HepG2 (cell line): ENCODE data around the gene ARSB. TPM values are rescaled to one million over a fixed set of nuclear protein-coding genes. Genes with fewer than 3 reads are reported as not detected.
A peak's percentile ranks its signal among the peaks of the same experiment; 100 is the strongest.

Experiments used
- BRD4 ChIP-seq: sonication (generic); formaldehyde crosslinking; IDR thresholded peaks from 2 replicates; pipeline ENCODE4 v1.4.0; 2020; ENCODE audit warnings: missing genetic modification reagents
- FOSL2 ChIP-seq: sonication (generic); formaldehyde crosslinking; IDR thresholded peaks from 2 replicates; pipeline ENCODE4 v1.4.0; 2020; ENCODE audit warnings: missing genetic modification reagents
- HCFC1 ChIP-seq: fragments of 150-350 bp; IDR thresholded peaks from 2 replicates; pipeline ENCODE4 v1.6.1; 2014; ENCODE audit warnings: low read depth, low read length
- HOXA3 ChIP-seq: sonication (generic); formaldehyde crosslinking; IDR thresholded peaks from 2 replicates; pipeline ENCODE4 v1.5.0; 2020; ENCODE audit warnings: missing genetic modification reagents
- JUN ChIP-seq: sonication (generic); formaldehyde crosslinking; IDR thresholded peaks from 2 replicates; pipeline ENCODE4 v1.4.0; 2020; ENCODE audit warnings: mild to moderate bottlenecking, missing genetic modification reagents
- KDM2A ChIP-seq: sonication (generic); formaldehyde crosslinking; IDR thresholded peaks from 2 replicates; pipeline ENCODE4 v1.4.0; 2020; ENCODE audit warnings: low read depth, missing genetic modification reagents, borderline replicate concordance
- KMT2B ChIP-seq: IDR thresholded peaks from 2 replicates; pipeline ENCODE4 v1.6.1; 2016; ENCODE audit warnings: missing genetic modification reagents, missing compliant biosample characterization
- SOX6 ChIP-seq, 2 experiments: fragments of 450-650 bp in 1 of 2; sonication (generic) in 1 of 2; formaldehyde crosslinking in 1 of 2; IDR thresholded peaks; 2 replicates each; pipeline versions ENCODE4 v1.4.0 to v1.6.1; 2017 to 2020; ENCODE audit warnings: antibody characterized with exemption in 1 of 2, mild to moderate bottlenecking in 1 of 2, missing genetic modification reagents in 1 of 2
- SRSF9 ChIP-seq: fragments of 200-400 bp; formaldehyde crosslinking; IDR thresholded peaks from 2 replicates; pipeline ENCODE4 v1.6.1; 2018; ENCODE audit warnings: borderline replicate concordance, mild to moderate bottlenecking, low read depth, low read length; ENCODE audit not compliant: insufficient read depth, poor library complexity, severe bottlenecking
- ZMYM3 ChIP-seq: sonication (generic); formaldehyde crosslinking; IDR thresholded peaks from 2 replicates; pipeline ENCODE4 v1.5.1; 2020; ENCODE audit warnings: mild to moderate bottlenecking, missing genetic modification reagents
- ZNF382 ChIP-seq: sonication (generic); formaldehyde crosslinking; IDR thresholded peaks from 2 replicates; pipeline ENCODE4 v1.5.0; 2020; ENCODE audit warnings: missing genetic modification reagents, mild to moderate bottlenecking, borderline replicate concordance
- ZNF496 ChIP-seq: sonication (generic); formaldehyde crosslinking; IDR thresholded peaks from 2 replicates; pipeline ENCODE4 v1.8.1; 2023; ENCODE audit warnings: mild to moderate bottlenecking, moderate library complexity, missing genetic modification reagents; ENCODE audit not compliant: insufficient replicate concordance
- ZNF569 ChIP-seq: sonication (generic); formaldehyde crosslinking; IDR thresholded peaks from 2 replicates; pipeline ENCODE4 v1.5.0; 2020; ENCODE audit warnings: mild to moderate bottlenecking, missing genetic modification reagents, moderate library complexity, borderline replicate concordance
- ZNF652 ChIP-seq: IDR thresholded peaks from 2 replicates; pipeline ENCODE4 v1.6.1; 2016; ENCODE audit warnings: low read depth, borderline replicate concordance
- ZNF777 ChIP-seq: sonication (generic); formaldehyde crosslinking; IDR thresholded peaks from 2 replicates; pipeline ENCODE4 v1.4.0; 2020; ENCODE audit warnings: missing genetic modification reagents
- polyA plus RNA-seq, 8 experiments: library from polyadenylated mRNA; depleted of rRNA in 3 of 8; stranded (reverse) in 7 of 8; unstranded in 1 of 8; fragments of >200 nt; fragmentation: Illumina TruSeq in 4 of 8; extraction: Trizol in 4 of 8; gene quantifications; 2 replicates each; pipeline versions ENCODE4 v1.2.1 to v1.2.3, GENCODE V29; 2011 to 2016; ENCODE audit warnings: low read depth in 4 of 8, missing spikeins in 1 of 8, mixed read lengths in 1 of 8; ENCODE audit not compliant: insufficient read depth in 1 of 8
- total RNA-seq, 5 experiments: library from RNA; depleted of rRNA; stranded (reverse); fragments of >200 nt; fragmentation: Illumina TruSeq; extraction: Trizol; gene quantifications; 2 replicates each; pipeline ENCODE4 v1.2.3, GENCODE V29; 2016; ENCODE audit warnings: low read depth in 1 of 5
- TF ChIP-seq, protein P1 (sequence below): sonication (generic); formaldehyde crosslinking; IDR thresholded peaks from 2 replicates; pipeline ENCODE4 v1.5.0; 2020; ENCODE audit warnings: mild to moderate bottlenecking, missing genetic modification reagents
- TF ChIP-seq, protein P2 (sequence below): sonication (generic); formaldehyde crosslinking; IDR thresholded peaks from 2 replicates; pipeline ENCODE4 v1.4.0; 2020; ENCODE audit warnings: missing genetic modification reagents, borderline replicate concordance
- TF ChIP-seq, protein P3 (sequence below): sonication (generic); formaldehyde crosslinking; IDR thresholded peaks from 2 replicates; pipeline ENCODE4 v1.4.0; 2020; ENCODE audit warnings: mild to moderate bottlenecking, missing genetic modification reagents

The ARSB gene
- total and polyA plus RNA-seq, 2 of the 13 experiments (the other 11 are each of a cell fraction or from before 2014, with no cell fraction given), result 52.6 to 66.4 TPM

DNA sequence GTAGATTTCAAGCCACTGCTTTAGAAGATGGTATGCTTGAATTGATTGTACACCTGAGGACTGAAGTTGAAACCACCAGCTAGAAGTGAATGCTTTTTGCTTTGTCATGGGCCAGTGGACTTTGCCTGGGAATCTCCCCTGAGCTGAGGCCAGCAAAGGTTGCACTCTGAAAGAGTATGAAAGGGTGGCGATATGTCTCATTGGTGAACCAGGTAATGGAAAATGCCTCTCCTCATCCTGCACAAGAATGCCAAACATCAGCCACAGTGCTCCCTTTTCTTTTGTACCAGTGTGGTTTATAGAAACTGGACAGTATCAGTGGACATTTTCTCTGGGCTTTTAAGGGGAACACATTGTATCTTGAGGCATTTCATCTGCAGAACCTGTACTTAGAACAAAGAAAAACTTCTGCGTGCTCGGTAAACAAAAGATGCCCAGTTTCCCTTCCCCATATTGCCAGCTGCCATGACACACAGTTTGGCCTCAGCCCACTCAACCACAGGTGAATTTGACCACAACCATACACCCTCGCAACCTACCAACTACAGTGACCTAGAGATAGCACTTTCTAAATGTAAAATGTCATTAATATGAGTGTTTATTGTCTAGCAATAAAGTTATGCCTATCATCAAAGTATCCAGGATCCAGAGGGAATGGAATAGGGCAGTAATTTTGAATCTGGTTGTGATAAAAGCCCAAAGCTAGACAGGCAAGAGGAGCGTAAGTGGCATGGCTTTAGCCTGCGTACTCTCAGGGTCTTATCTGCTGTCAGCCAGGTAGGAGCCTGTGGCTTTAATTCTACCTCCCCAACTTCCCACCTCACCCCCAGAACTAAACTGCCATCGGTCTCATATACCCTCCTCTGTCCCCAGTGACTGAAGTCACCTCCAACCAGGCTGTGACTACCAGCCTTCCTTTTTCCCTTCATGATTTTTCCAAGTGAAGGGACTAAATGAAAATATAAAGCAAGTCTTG is 257.0 kb downstream of the ARSB start (continued):
- TF ChIP-seq, protein P1, sequence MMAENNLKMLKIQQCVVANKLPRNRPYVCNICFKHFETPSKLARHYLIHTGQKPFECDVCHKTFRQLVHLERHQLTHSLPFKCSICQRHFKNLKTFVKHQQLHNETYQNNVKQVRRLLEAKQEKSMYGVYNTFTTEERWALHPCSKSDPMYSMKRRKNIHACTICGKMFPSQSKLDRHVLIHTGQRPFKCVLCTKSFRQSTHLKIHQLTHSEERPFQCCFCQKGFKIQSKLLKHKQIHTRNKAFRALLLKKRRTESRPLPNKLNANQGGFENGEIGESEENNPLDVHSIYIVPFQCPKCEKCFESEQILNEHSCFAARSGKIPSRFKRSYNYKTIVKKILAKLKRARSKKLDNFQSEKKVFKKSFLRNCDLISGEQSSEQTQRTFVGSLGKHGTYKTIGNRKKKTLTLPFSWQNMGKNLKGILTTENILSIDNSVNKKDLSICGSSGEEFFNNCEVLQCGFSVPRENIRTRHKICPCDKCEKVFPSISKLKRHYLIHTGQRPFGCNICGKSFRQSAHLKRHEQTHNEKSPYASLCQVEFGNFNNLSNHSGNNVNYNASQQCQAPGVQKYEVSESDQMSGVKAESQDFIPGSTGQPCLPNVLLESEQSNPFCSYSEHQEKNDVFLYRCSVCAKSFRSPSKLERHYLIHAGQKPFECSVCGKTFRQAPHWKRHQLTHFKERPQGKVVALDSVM (CRISPR knock-in tag), result no peak
- TF ChIP-seq KMT2B (CRISPR knock-in tag), result no peak
- TF ChIP-seq BRD4 (CRISPR knock-in tag), result no peak
- TF ChIP-seq SOX6 (IDR thresholded peaks at IDR 0.05), result no peak
- TF ChIP-seq SOX6 (CRISPR knock-in tag; IDR thresholded peaks at IDR 0.05), result peak; percentile 83
- TF ChIP-seq ZMYM3, result peak; percentile 52; the same call in 1 of the 2 replicates
- TF ChIP-seq ZNF382 (CRISPR knock-in tag), result no peak
- peak; percentile 52 for TF ChIP-seq FOSL2 (CRISPR knock-in tag)
- TF ChIP-seq HCFC1, result no peak
- TF ChIP-seq SRSF9, result no peak
- peak; percentile 58; the same call in 1 of the 2 replicates for TF ChIP-seq ZNF652
- no peak for TF ChIP-seq ZNF777 (CRISPR knock-in tag)
- no peak for TF ChIP-seq ZNF496
- no peak for TF ChIP-seq JUN
- no peak; the same call in 1 of the 2 replicates for TF ChIP-seq HOXA3 (CRISPR knock-in tag)
- TF ChIP-seq, protein P2, sequence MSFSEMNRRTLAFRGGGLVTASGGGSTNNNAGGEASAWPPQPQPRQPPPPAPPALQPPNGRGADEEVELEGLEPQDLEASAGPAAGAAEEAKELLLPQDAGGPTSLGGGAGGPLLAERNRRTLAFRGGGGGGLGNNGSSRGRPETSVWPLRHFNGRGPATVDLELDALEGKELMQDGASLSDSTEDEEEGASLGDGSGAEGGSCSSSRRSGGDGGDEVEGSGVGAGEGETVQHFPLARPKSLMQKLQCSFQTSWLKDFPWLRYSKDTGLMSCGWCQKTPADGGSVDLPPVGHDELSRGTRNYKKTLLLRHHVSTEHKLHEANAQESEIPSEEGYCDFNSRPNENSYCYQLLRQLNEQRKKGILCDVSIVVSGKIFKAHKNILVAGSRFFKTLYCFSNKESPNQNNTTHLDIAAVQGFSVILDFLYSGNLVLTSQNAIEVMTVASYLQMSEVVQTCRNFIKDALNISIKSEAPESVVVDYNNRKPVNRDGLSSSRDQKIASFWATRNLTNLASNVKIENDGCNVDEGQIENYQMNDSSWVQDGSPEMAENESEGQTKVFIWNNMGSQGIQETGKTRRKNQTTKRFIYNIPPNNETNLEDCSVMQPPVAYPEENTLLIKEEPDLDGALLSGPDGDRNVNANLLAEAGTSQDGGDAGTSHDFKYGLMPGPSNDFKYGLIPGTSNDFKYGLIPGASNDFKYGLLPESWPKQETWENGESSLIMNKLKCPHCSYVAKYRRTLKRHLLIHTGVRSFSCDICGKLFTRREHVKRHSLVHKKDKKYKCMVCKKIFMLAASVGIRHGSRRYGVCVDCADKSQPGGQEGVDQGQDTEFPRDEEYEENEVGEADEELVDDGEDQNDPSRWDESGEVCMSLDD (CRISPR knock-in tag), result no peak
- no peak for TF ChIP-seq KDM2A (CRISPR knock-in tag)
- no peak for TF ChIP-seq ZNF569
- TF ChIP-seq, protein P3, sequence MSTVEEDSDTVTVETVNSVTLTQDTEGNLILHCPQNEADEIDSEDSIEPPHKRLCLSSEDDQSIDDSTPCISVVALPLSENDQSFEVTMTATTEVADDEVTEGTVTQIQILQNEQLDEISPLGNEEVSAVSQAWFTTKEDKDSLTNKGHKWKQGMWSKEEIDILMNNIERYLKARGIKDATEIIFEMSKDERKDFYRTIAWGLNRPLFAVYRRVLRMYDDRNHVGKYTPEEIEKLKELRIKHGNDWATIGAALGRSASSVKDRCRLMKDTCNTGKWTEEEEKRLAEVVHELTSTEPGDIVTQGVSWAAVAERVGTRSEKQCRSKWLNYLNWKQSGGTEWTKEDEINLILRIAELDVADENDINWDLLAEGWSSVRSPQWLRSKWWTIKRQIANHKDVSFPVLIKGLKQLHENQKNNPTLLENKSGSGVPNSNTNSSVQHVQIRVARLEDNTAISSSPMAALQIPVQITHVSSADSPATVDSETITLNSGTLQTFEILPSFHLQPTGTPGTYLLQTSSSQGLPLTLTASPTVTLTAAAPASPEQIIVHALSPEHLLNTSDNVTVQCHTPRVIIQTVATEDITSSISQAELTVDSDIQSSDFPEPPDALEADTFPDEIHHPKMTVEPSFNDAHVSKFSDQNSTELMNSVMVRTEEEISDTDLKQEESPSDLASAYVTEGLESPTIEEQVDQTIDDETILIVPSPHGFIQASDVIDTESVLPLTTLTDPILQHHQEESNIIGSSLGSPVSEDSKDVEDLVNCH (CRISPR knock-in tag), result no peak
